Measurements from ENCODE around the gene PRKCA.

Gene PRKCA

DNA sequence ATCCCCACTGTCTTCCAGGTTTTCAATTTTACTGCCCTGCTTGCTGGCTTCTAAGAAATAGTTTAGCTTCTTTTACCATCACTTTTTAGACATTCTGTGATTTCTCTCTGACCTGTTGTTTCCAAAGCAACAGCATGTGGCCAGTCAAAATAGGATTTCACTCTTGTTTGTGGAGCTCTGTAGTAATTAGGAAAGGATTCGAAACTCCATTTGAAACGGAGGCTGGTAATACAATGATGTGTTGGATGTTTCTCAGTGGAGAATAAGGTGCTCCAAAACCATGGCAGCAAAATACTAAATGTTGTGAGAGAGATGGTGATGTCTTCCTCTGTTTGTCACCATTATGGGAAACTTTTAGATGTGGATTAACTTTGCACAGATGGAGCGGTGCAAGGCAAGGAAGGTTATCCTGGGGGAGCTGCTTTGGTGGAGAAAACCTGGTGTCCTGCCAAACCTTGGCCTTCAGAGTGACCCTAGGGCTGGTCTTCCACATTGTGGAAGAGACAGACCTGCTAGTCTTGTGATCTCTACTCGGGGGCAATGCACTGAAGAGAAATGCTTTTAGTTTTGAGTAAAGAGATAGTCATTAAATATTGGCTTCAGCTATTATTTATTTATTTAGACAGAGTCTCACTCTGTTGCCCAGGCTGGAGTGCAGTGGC is 79.4 kb downstream of the PRKCA start:
- TF ChIP-seq, protein P1, sequence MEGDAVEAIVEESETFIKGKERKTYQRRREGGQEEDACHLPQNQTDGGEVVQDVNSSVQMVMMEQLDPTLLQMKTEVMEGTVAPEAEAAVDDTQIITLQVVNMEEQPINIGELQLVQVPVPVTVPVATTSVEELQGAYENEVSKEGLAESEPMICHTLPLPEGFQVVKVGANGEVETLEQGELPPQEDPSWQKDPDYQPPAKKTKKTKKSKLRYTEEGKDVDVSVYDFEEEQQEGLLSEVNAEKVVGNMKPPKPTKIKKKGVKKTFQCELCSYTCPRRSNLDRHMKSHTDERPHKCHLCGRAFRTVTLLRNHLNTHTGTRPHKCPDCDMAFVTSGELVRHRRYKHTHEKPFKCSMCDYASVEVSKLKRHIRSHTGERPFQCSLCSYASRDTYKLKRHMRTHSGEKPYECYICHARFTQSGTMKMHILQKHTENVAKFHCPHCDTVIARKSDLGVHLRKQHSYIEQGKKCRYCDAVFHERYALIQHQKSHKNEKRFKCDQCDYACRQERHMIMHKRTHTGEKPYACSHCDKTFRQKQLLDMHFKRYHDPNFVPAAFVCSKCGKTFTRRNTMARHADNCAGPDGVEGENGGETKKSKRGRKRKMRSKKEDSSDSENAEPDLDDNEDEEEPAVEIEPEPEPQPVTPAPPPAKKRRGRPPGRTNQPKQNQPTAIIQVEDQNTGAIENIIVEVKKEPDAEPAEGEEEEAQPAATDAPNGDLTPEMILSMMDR (conservative IDR thresholded peaks at IDR 0.05; ENCODE audit: low read length), result no peak
- no peaks in the 10 kb centered on the region for H4K20me1 ChIP-seq (ENCODE audit: insufficient read depth, low read length, poor library complexity, severe bottlenecking)
- H3K9me2 ChIP-seq (replicated peaks; ENCODE audit: low read depth, low read length), result no peaks in the 10 kb centered on the region
- no peaks in the 10 kb centered on the region for H3K79me2 ChIP-seq (ENCODE audit: insufficient read depth, low read length)
- no peak overlapping the region for H3K4me2 ChIP-seq (ENCODE audit: low read depth, low read length, poor library complexity, severe bottlenecking)
- H3K4me3 ChIP-seq (ENCODE audit: low read length, poor library complexity, severe bottlenecking), result no peak overlapping the region
- H3K9ac ChIP-seq (ENCODE audit: low read depth, low read length, poor library complexity, severe bottlenecking), result no peak overlapping the region
- H3K9me3 ChIP-seq (ENCODE audit: insufficient read depth, low read depth, low read length), result no peaks in the 10 kb centered on the region
- H2AFZ ChIP-seq (ENCODE audit: low read length), result no peak overlapping the region
- no peaks in the 10 kb centered on the region for H3K4me1 ChIP-seq (ENCODE audit: insufficient read depth, low read length, poor library complexity, severe bottlenecking)
- no peaks in the 10 kb centered on the region for H3K36me3 ChIP-seq (ENCODE audit: insufficient read depth, low read length)
- no peaks in the 10 kb centered on the region for H3F3A ChIP-seq (ENCODE audit: low read depth)
- H3K27me3 ChIP-seq (ENCODE audit: insufficient read depth, low read length, poor library complexity, severe bottlenecking), result no peaks in the 10 kb centered on the region

DNA sequence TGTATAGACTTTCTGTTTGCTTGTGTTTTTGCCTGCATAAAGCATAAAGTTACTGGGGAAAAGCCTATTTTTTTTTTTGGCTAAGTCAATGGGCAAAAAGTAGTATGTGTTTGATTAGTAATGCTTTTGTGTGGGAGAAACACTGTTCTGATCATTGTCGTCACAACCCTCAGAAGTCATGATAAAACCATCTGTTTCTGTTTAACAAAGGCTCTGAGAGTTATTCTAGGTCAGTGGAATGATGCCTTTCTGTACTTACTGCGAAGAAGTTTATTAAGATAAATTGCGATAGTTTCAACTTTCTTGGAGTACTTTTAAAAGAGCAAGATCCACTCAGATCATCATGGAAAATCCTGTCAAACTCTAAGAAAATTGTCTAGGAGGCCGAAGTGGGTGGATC is 80.9 kb downstream of the PRKCA start:
- Histone ChIP-seq H3K27me3 (ENCODE audit: insufficient read depth, low read length, poor library complexity, severe bottlenecking) (no peaks in the 10 kb centered on the region), H3F3A (ENCODE audit: low read depth) (no peaks in the 10 kb centered on the region), H3K9ac (ENCODE audit: low read depth, low read length, poor library complexity, severe bottlenecking) (no peak overlapping the region), H2AFZ (ENCODE audit: low read length) (no peak overlapping the region), H3K9me3 (ENCODE audit: insufficient read depth, low read depth, low read length) (no peaks in the 10 kb centered on the region), H3K79me2 (ENCODE audit: insufficient read depth, low read length) (no peaks in the 10 kb centered on the region), H3K4me3 (ENCODE audit: low read length, poor library complexity, severe bottlenecking) (no peak overlapping the region), H3K4me1 (ENCODE audit: insufficient read depth, low read length, poor library complexity, severe bottlenecking) (no peaks in the 10 kb centered on the region), H3K36me3 (ENCODE audit: insufficient read depth, low read length) (no peaks in the 10 kb centered on the region), H3K4me2 (ENCODE audit: low read depth, low read length, poor library complexity, severe bottlenecking) (no peak overlapping the region), H3K9me2 (replicated peaks; ENCODE audit: low read depth, low read length) (no peaks in the 10 kb centered on the region), H4K20me1 (ENCODE audit: insufficient read depth, low read length, poor library complexity, severe bottlenecking) (no peaks in the 10 kb centered on the region)
- TF ChIP-seq, protein P1 (conservative IDR thresholded peaks at IDR 0.05; ENCODE audit: low read length), result no peak
- no peak for TF ChIP-seq EZH2phosphoT487 (IDR thresholded peaks at IDR 0.05; ENCODE audit: borderline replicate concordance)

DNA sequence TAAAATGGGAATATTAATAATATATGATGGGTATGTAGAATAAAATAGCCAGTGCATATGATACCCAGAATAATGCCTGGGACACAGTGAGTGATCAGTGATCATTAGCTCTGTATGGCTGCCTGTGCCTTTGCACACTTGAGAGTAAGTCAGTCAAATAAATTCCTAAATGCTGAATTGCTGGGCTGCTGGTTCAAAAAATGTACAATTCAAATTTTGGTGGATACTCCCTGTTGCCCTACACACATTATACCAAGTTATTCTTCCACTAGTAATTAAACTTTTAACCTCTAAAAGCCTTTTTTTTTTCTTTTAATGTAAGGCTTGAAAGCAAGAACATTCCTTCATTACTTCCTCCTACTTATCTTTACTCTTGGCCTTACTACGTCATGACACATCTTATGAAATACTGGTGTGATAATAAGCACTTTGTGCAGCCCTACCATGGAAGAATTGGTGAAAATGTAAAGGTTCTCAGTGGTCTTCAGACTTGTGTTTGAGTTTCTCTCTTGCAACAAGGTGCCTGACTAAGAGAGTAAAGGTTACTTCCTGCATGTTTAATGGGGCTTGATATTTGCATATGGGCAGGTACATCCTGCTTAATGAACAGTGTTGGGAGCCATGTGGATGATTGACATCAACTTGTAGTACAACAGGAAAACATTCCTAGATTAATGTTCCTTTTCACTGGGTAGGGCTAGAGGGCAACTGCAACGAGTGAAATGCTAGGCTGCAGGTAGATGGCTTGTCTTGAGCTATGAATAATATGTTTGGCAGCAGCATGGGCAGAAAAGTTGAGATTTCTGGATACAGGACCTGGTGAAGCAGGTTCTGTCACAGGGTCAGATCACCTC is 84.3 kb downstream of the PRKCA start:
- H3K4me3 ChIP-seq (ENCODE audit: low read length, poor library complexity, severe bottlenecking), result no peak overlapping the region
- no peaks in the 10 kb centered on the region for H3K79me2 ChIP-seq (ENCODE audit: insufficient read depth, low read length)
- H3K9ac ChIP-seq (ENCODE audit: low read depth, low read length, poor library complexity, severe bottlenecking), result no peak overlapping the region
- H3K9me2 ChIP-seq (replicated peaks; ENCODE audit: low read depth, low read length), result no peaks in the 10 kb centered on the region
- no peak overlapping the region for H3K4me2 ChIP-seq (ENCODE audit: low read depth, low read length, poor library complexity, severe bottlenecking)
- no peaks in the 10 kb centered on the region for H4K20me1 ChIP-seq (ENCODE audit: insufficient read depth, low read length, poor library complexity, severe bottlenecking)
- H3F3A ChIP-seq (ENCODE audit: low read depth), result no peaks in the 10 kb centered on the region
- no peaks in the 10 kb centered on the region for H3K9me3 ChIP-seq (ENCODE audit: insufficient read depth, low read depth, low read length)
- H2AFZ ChIP-seq (ENCODE audit: low read length), result no peak overlapping the region
- peaks cover 12% of the 10 kb centered on the region for H3K27me3 ChIP-seq (ENCODE audit: insufficient read depth, low read length, poor library complexity, severe bottlenecking)
- no peaks in the 10 kb centered on the region for H3K4me1 ChIP-seq (ENCODE audit: insufficient read depth, low read length, poor library complexity, severe bottlenecking)
- TF ChIP-seq EZH2phosphoT487 (IDR thresholded peaks at IDR 0.05; ENCODE audit: borderline replicate concordance), result no peak
- TF ChIP-seq, protein P1 (conservative IDR thresholded peaks at IDR 0.05; ENCODE audit: low read length), result no peak
- H3K36me3 ChIP-seq (ENCODE audit: insufficient read depth, low read length), result no peaks in the 10 kb centered on the region
